IMR-90 (cell line): ENCODE measurements around the gene TGM2.

Experiments
- CEBPB ChIP-seq: IDR thresholded peaks from 2 replicates; pipeline ENCODE4 v1.6.1; 2012; ENCODE audit warnings: low read depth, low read length, improper control_type of control experiment
- CHD1 ChIP-seq: IDR thresholded peaks from 2 replicates; pipeline ENCODE4 v1.6.1; 2012; ENCODE audit warnings: low read depth, low read length, improper control_type of control experiment
- CTCF ChIP-seq: conservative IDR thresholded peaks from 2 replicates; pipeline ENCODE4 v1.5.1; 2012; ENCODE audit warnings: mild to moderate bottlenecking, low read depth, low read length, improper control_type of control experiment
- MAFK ChIP-seq: IDR thresholded peaks from 2 replicates; pipeline ENCODE4 v1.6.1; 2012; ENCODE audit warnings: low read depth, low read length, improper control_type of control experiment
- MXI1 ChIP-seq: IDR thresholded peaks from 2 replicates; pipeline ENCODE4 v1.6.1; 2012; ENCODE audit warnings: low read depth, mild to moderate bottlenecking, low read length, moderate library complexity, borderline replicate concordance
- POLR2A ChIP-seq: IDR thresholded peaks from 2 replicates; pipeline ENCODE4 v1.6.1; 2012; ENCODE audit warnings: mild to moderate bottlenecking, low read depth, low read length
- RFX5 ChIP-seq: IDR thresholded peaks from 2 replicates; pipeline ENCODE4 v1.8.0; 2012; ENCODE audit warnings: low read depth, mild to moderate bottlenecking, low read length, moderate library complexity
- USF2 ChIP-seq: fragments of 150-350 bp; IDR thresholded peaks from 2 replicates; pipeline ENCODE4 v1.6.1; 2017; ENCODE audit warnings: mild to moderate bottlenecking, antibody characterized with exemption, low read length, low read depth

DNA sequence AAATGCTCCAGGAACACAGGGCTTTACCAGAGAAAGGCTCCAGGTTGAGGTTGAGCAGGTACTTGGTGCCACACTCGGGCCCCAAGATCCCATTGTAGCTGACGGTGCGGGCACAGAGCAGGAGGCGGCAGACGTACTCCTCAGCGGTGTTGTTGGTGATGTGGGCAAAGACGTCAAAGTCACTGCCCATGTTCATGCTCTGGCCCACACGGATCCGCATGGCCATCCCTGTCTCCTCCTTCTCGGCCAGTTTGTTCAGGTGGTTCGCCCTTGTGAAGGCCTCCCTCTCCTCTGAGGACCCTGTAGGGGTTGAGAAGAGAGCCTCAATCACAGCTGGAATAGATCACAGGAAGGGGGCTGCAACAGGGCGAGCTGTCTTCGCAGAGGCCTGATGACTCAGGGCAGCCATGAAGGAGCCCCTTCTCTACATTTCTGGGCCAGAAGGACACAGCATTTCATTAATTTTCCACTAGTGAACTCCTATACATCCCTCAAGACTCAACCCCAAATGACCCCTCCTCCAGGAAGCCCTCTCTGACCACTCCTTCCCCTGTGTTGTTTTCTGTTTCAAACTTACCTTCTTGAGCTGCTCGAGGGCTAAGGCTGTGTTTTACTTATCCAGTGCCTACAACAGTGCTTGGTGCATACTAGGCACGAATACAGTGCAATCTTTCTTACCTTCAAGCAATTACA lies 26.8 kb downstream of the TGM2 start:
- TF ChIP-seq RFX5 (no peak), CTCF (no peak), USF2 (no peak), CEBPB (no peak), POLR2A (no peak), MAFK (no peak), CHD1 (no peak), MXI1 (no peak)
